GM21786 (cell line): ENCODE measurements around the gene PDE6B.
"Not testable (repeated sequence)": the region's sequence is repeated elsewhere in the genome, so short reads cannot be mapped to it uniquely, and the experiment has no call there.

Experiments
- ATAC-seq: cut with Tn5 transposase; IDR thresholded peaks from one replicate; pipeline ENCODE4 v1.9.1; 2021; ENCODE audit not compliant: unreplicated experiment

PDE6B gene

GRCh38 chr4:682490-683172 lies 57.3 kb downstream of the PDE6B start:
- ATAC-seq = no peak

- no peak for ATAC-seq
Measured at GRCh38 chr4:683247-683897, 58.0 kb downstream of the PDE6B start.

- peak; percentile 34 for ATAC-seq
Measured at GRCh38 chr4:683982-684622, 58.7 kb downstream of the PDE6B start.

GRCh38 chr4:684623-685327 lies 59.4 kb downstream of the PDE6B start:
- no peak for ATAC-seq

GRCh38 chr4:685679-686412 lies 60.5 kb downstream of the PDE6B start:
- ATAC-seq = no peak

- ATAC-seq = no peak
Measured at GRCh38 chr4:686413-687040, 61.2 kb downstream of the PDE6B start.

- ATAC-seq = no peak
Measured at GRCh38 chr4:687048-687970, 61.9 kb downstream of the PDE6B start.

- ATAC-seq = no peak
Measured at GRCh38 chr4:687971-688853, 62.8 kb downstream of the PDE6B start.

GRCh38 chr4:688854-689681 lies 63.7 kb downstream of the PDE6B start, which contains the start of gene SLC49A3:
SLC49A3 (minus strand) TSS chr4:689151; CDS start chr4:689127, 24 bp downstream.
- ATAC-seq = no peak

- no peak for ATAC-seq
Measured at GRCh38 chr4:689723-690122, 64.3 kb downstream of the PDE6B start.

- no peak for ATAC-seq
Measured at GRCh38 chr4:692771-693554, 67.6 kb downstream of the PDE6B start.

- not testable (repeated sequence) for ATAC-seq
Measured at GRCh38 chr4:694341-694940, 69.1 kb downstream of the PDE6B start.

GRCh38 chr4:699816-700580 lies 74.6 kb downstream of the PDE6B start:
- ATAC-seq = no peak

GRCh38 chr4:700587-701264 lies 75.4 kb downstream of the PDE6B start:
- ATAC-seq = no peak

- ATAC-seq = no peak
Measured at GRCh38 chr4:702618-703048, 77.3 kb downstream of the PDE6B start.
